Upper lobe of left lung (tissue), 4 donors: ENCODE data around the gene RNF25.

Experiments
- CTCF ChIP-seq, 6 experiments: fragments of 450-650 bp in 4 of 6; fragments of 200-600 bp in 2 of 6; sonication (generic) in 2 of 6; IDR thresholded peaks; one replicate each; pipeline ENCODE4 v1.5.1; 2016 to 2019; ENCODE audit warnings: antibody characterized with exemption in 6 of 6
- POLR2A ChIP-seq, 4 donors: fragments of 450-650 bp; IDR thresholded peaks; one replicate each; pipeline ENCODE4 v1.5.1; 2016 to 2017; ENCODE audit warnings: antibody characterized with exemption in 4 of 4, mild to moderate bottlenecking in 2 of 4
- POLR2AphosphoS5 ChIP-seq, 2 donors: sonication (generic); formaldehyde crosslinking; IDR thresholded peaks; one replicate each; pipeline ENCODE4 v1.5.1; 2017; ENCODE audit warnings: antibody characterized with exemption in 2 of 2

DNA sequence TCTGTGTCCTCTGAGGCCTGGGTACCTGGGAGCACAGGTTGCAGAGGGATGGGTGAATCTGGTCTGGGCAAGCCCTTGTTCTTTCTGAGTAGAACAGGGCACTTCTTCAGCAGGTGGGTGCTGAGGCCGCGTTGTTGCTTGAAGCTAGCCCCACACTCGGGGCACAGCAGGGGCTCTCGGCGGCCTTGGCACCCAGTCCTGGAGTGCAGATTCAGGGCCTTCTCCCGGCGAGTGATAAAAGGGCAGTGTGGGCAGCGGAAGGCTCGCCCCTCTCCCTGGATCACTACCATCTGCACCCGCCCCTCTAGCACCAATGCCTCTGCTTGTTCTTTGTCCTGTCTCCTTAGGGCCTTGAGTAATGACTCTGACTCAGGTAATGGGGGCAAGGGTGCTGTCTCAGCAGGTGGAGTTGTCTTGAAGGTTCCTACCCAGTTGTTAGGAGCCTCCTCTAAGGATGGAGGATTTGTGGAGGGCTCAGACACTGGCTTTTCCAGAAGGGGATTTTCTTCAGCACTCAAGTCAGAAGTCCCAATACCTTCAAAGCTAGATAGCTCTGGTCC is 28.0 kb downstream of the RNF25 start:
- TF ChIP-seq CTCF (IDR thresholded peaks at IDR 0.05) (no peak), POLR2A (IDR thresholded peaks at IDR 0.05) (no peak), POLR2AphosphoS5 (IDR thresholded peaks at IDR 0.05) (no peak)
